ENCODE data around the gene PFKP. TPM values are rescaled to one million over a fixed set of nuclear protein-coding genes. Genes with fewer than 3 reads are reported as not detected.

Gene PFKP
- total RNA-seq, 4 donors from 2014 or later, result 64.3 to 261 (median 107) TPM

DNA sequence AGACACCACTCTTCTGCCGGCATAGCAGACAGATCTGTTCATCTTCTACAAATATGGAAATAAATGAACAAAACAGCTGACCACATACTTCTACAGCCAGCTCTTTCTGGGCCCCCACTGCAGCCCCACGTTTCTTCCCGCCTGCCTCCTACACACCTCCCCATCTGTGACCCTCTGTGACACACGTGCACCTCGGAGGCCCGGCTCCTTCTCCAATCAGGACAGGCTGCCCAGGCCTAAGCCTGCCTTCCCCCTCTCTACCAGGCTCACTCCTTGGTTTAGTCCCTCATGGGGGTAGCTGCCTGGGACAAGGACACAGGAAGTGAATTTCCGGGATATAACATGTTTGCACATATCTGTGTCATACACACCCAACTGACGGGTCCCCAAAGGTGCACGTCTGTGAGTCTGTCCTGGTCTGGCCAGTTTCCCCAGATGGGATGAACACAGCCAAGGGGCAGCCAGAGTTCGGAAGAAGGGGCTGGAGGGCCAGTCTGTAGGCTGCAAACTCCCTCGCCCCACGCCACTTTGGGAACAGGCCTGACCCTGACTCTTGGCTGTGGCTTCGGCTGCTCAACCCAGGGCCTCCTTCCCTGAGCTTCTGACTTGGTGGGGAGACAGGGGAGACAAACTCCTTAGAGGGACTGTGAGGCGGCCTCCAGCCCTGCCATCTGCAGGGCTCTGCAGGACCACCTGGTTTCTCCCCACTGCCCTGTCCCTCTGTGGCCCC, 75.0 kb downstream of the PFKP start:
- Histone ChIP-seq H3K27ac (peak overlapping the region in 2 of 4 donors; percentile 74 to 80), H3K27me3 (no peaks in the 10 kb centered on the region), H3K36me3 (peaks cover 0 to 98% of the 10 kb centered on the region in 2 donors), H3K9me3 (no peaks in the 10 kb centered on the region), H3K4me3 (no peak overlapping the region), H3K4me1 (peaks cover 0 to 45% (median 3%) of the 10 kb centered on the region in 3 donors)
- ATAC-seq, result no peak
- WGBS, 2 donors (ENCODE audit: low coverage in 1 of 2), result 71 to 75% methylated on average over 2 to 9 of the region's 14 CpGs
- TF ChIP-seq, protein P1, sequence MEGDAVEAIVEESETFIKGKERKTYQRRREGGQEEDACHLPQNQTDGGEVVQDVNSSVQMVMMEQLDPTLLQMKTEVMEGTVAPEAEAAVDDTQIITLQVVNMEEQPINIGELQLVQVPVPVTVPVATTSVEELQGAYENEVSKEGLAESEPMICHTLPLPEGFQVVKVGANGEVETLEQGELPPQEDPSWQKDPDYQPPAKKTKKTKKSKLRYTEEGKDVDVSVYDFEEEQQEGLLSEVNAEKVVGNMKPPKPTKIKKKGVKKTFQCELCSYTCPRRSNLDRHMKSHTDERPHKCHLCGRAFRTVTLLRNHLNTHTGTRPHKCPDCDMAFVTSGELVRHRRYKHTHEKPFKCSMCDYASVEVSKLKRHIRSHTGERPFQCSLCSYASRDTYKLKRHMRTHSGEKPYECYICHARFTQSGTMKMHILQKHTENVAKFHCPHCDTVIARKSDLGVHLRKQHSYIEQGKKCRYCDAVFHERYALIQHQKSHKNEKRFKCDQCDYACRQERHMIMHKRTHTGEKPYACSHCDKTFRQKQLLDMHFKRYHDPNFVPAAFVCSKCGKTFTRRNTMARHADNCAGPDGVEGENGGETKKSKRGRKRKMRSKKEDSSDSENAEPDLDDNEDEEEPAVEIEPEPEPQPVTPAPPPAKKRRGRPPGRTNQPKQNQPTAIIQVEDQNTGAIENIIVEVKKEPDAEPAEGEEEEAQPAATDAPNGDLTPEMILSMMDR (IDR thresholded peaks at IDR 0.05), result no peak
- no peak for TF ChIP-seq EP300 (IDR thresholded peaks at IDR 0.05)
- no peak for TF ChIP-seq POLR2A (IDR thresholded peaks at IDR 0.05)
- no peak for TF ChIP-seq POLR2AphosphoS5 (IDR thresholded peaks at IDR 0.05)

DNA sequence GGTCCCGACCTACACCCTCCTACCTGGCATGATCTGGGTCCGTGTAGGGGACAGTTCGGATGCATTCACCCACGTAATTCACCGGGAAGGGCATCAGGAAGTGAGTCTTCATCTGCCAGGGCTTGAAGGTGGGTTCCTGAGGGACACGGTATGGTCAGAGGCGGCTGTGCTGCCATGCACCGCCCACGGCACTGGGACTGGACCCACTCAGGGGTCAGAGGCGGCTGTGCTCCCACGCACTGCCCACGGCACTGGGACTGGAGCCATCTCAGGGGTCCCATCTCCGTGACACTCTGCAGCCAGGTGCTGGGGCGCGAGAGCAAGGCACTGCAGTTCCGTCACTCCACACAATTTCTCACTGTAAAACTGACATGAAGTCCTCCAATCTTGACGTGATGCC, 76.0 kb downstream of the PFKP start:
- 89 to 96% methylated on average over 4 to 10 of the region's 17 CpGs for WGBS, 2 donors (ENCODE audit: low coverage in 1 of 2)
- no peaks in the 10 kb centered on the region for H3K9me3 ChIP-seq
- no peak for ATAC-seq
- no peak overlapping the region for H3K4me3 ChIP-seq
- TF ChIP-seq, protein P1 (IDR thresholded peaks at IDR 0.05), result no peak
- TF ChIP-seq POLR2AphosphoS5 (IDR thresholded peaks at IDR 0.05) (no peak), EP300 (IDR thresholded peaks at IDR 0.05) (no peak), POLR2A (IDR thresholded peaks at IDR 0.05) (no peak)
- H3K4me1 ChIP-seq, result peaks cover 0 to 38% (median 3%) of the 10 kb centered on the region in 3 donors
- no peak overlapping the region for H3K27ac ChIP-seq
- peaks cover 0 to 98% of the 10 kb centered on the region in 2 donors for H3K36me3 ChIP-seq
- no peaks in the 10 kb centered on the region for H3K27me3 ChIP-seq

DNA sequence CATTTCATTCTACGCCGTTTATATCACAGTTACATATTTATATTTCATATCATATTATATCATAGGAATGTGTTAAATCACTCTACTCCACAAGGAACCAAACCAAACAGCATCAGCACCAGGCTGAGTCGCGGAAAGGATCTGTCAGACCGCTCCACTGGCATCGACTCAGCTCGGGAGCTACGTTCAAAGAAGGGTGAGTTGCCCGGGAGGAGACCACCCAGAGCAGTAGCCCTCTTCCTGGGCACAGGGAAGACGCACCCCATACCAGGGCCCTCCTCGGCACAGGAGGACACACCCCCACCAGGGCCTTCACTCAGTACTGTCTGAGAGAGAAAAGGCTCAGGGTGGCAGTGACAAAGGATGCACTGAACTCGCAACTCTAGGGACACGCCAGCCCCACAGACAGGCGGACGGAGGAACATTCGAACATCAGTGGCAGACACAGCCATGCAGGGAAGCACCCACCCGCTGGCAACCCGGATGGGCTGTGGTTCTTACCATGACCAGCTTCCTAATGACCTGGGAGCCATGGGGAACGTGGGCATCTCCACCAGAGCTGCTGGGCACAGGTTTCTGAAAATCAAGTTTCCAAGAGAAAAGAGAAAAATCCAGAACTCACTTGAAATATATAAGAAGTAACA, 76.6 kb downstream of the PFKP start:
- Histone ChIP-seq H3K36me3 (peaks cover 0 to 98% of the 10 kb centered on the region in 2 donors), H3K4me3 (no peak overlapping the region), H3K27me3 (no peaks in the 10 kb centered on the region), H3K9me3 (no peaks in the 10 kb centered on the region), H3K27ac (no peak overlapping the region), H3K4me1 (peaks cover 0 to 34% (median 3%) of the 10 kb centered on the region in 3 donors)
- TF ChIP-seq EP300 (IDR thresholded peaks at IDR 0.05) (no peak), POLR2AphosphoS5 (IDR thresholded peaks at IDR 0.05) (no peak), POLR2A (IDR thresholded peaks at IDR 0.05) (no peak)
- TF ChIP-seq, protein P1 (IDR thresholded peaks at IDR 0.05), result no peak
- WGBS, 2 donors (ENCODE audit: low coverage in 1 of 2), result 90 to 93% methylated on average over 13 of the region's 19 CpGs
- no peak for ATAC-seq

DNA sequence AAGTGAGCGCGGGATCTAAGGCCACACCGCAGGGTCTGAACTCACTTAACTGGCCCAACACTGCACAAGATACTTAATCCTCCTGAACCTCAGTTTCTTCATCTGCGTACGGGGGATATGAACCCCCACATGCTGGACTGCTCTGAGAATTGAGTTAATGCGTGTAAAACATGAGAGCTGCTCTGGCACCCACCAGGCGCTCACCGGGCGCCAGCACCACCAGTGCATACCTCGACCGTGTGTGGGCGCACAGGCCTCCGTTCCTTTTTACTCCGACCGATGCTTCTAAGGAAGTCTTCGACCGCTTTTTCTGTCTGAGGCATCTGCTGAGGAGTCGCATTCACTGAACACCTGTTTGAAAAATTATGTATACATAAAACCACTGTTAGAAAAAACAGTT, 78.0 kb downstream of the PFKP start:
- Histone ChIP-seq H3K4me3 (no peak overlapping the region), H3K27me3 (no peaks in the 10 kb centered on the region), H3K27ac (no peak overlapping the region), H3K36me3 (peaks cover 0 to 98% of the 10 kb centered on the region in 2 donors), H3K9me3 (no peaks in the 10 kb centered on the region), H3K4me1 (peaks cover 0 to 21% (median 0%) of the 10 kb centered on the region in 3 donors)
- 89 to 92% methylated on average over 10 to 15 of the region's 18 CpGs for WGBS, 2 donors (ENCODE audit: low coverage in 1 of 2)
- no peak for ATAC-seq
- TF ChIP-seq, protein P1 (IDR thresholded peaks at IDR 0.05), result no peak
- TF ChIP-seq POLR2AphosphoS5 (IDR thresholded peaks at IDR 0.05) (no peak), EP300 (IDR thresholded peaks at IDR 0.05) (no peak), POLR2A (IDR thresholded peaks at IDR 0.05) (no peak)
